ENCODE measurements around the gene PMEPA1. TPM values are rescaled to one million over a fixed set of nuclear protein-coding genes. Genes with fewer than 3 reads are reported as not detected.
"Not testable (repeated sequence)": the region's sequence is repeated elsewhere in the genome, so short reads cannot be mapped to it uniquely, and the experiment has no call there.

Gene PMEPA1
- total and polyA plus RNA-seq, 2 donors (not counting 1 experiment from before 2014, with no cell fraction given): 9.9 to 37.4 TPM

DNA sequence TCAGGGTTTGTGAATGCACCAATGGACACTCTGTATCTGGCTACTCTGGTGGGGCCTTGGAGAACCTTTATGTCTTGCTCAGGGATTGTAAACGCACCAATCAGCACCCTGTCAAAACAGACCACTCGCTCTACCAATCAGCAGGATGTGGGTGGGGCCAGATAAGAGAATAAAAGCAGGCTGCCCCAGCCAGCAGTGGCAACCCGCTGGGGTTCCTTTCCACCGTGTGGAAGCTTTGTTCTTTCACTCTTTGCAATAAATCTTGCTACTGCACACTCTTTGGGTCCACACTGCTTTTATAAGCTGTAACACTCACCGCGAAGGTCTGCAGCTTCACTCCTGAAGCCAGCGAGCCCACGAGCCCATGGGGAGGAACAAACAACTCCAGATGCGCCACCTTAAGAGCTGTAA is 80.3 kb downstream of the PMEPA1 start:
- not testable (repeated sequence) for H3K36me3 ChIP-seq (replicated peaks in 1 of 2; ENCODE audit: control extremely low read depth in 1 of 2, control insufficient read depth in 1 of 2, extremely low read depth in 1 of 2, insufficient read depth in 2 of 2, low read length in 1 of 2); H3K9me3 Mint-ChIP-seq (ENCODE audit: insufficient read depth); H3K27me3 ChIP-seq (replicated peaks in 1 of 4; ENCODE audit: control extremely low read depth in 1 of 4, control insufficient read depth in 3 of 4, insufficient read depth in 4 of 4, low read length in 3 of 4); H4K20me1 ChIP-seq (ENCODE audit: control insufficient read depth, insufficient read depth, low read length, poor library complexity, severe bottlenecking); ATAC-seq (ENCODE audit: low read depth)
- Mint-ChIP-seq H3K27me3 (peaks cover 14% of the 10 kb centered on the region), H3K4me3 (peak overlapping the region; percentile 87), H3K4me1 (peaks cover 41% of the 10 kb centered on the region), H3K27ac (peak overlapping the region; percentile 95)
- H2AFZ ChIP-seq (ENCODE audit: insufficient read depth, low read depth, low read length, poor library complexity, severe bottlenecking): peak overlapping the region; percentile 65
- peaks cover 0 to 20% (median 10%) of the 10 kb centered on the region in 3 donors for H3K9me3 ChIP-seq (ENCODE audit: control extremely low read depth in 1 of 3, control insufficient read depth in 2 of 3, insufficient read depth in 1 of 3, low read length in 2 of 3)
- ChIA-PET POLR2A (interaction anchor here (0.6 to 2.2 kb wide), 5 partner anchors 10 to 239 kb away, joined by 3 to 28 read pairs (median 4); partner anchors contain the start of genes RBM38 and ZBP1), CTCF (interaction anchor here (1.0 to 6.5 kb wide), 8 partner anchors 9 to 458 kb away, joined by 3 to 61 read pairs (median 8); partner anchors contain the start of gene ZBP1)
- H3K4me2 ChIP-seq (replicated peaks; ENCODE audit: low read depth, low read length, poor library complexity, severe bottlenecking): peak overlapping the region; percentile 74
- peak overlapping the region; percentile 78 to 81 for H3K27ac ChIP-seq (ENCODE audit: low read length in 2 of 2)
- H3K4me3 ChIP-seq (ENCODE audit: control extremely low read depth in 1 of 5, extremely low read depth in 1 of 5, insufficient read depth in 1 of 5, low read depth in 2 of 5, low read length in 4 of 5): peak overlapping the region; percentile 55 to 70 (median 62)
- WGBS (ENCODE audit: insufficient coverage): 11% methylated on average over 8 of the region's 9 CpGs
- intact Hi-C loops (cut with micrococcal nuclease): loop anchor here (2.0 to 10.0 kb wide), 2 partner anchors 51 to 135 kb away; no protein-coding TSS in a partner anchor
- H3K4me1 ChIP-seq (ENCODE audit: control insufficient read depth in 2 of 2, insufficient read depth in 2 of 2, low read length in 2 of 2): peaks cover 31 to 38% of the 10 kb centered on the region in 2 donors
- peaks cover 28% of the 10 kb centered on the region for H3K79me2 ChIP-seq (ENCODE audit: control insufficient read depth, insufficient read depth, low read length)
- H3K9ac ChIP-seq (ENCODE audit: low read length): peak overlapping the region; percentile 65
- DNase-seq: peak; percentile 53

GRCh38 chr20:57628962-57629308 is 80.9 kb downstream of the PMEPA1 start:
- CTCF ChIA-PET: interaction anchor here (1.0 to 6.5 kb wide), 8 partner anchors 8 to 458 kb away, joined by 3 to 61 read pairs (median 8); partner anchors contain the start of gene ZBP1

More at GRCh38 chr20:57628962-57629308, 80.9 kb downstream of the PMEPA1 start:
- not testable (repeated sequence) for ATAC-seq (ENCODE audit: low read depth); H3K27me3 ChIP-seq (replicated peaks in 1 of 4; ENCODE audit: control extremely low read depth in 1 of 4, control insufficient read depth in 3 of 4, insufficient read depth in 4 of 4, low read length in 3 of 4); H2AFZ ChIP-seq (ENCODE audit: insufficient read depth, low read depth, low read length, poor library complexity, severe bottlenecking); H3K9me3 Mint-ChIP-seq (ENCODE audit: insufficient read depth); DNase-seq; H3K36me3 ChIP-seq (replicated peaks in 1 of 2; ENCODE audit: control extremely low read depth in 1 of 2, control insufficient read depth in 1 of 2, extremely low read depth in 1 of 2, insufficient read depth in 2 of 2, low read length in 1 of 2); H4K20me1 ChIP-seq (ENCODE audit: control insufficient read depth, insufficient read depth, low read length, poor library complexity, severe bottlenecking)
- peaks cover 0 to 19% (median 10%) of the 10 kb centered on the region in 3 donors for H3K9me3 ChIP-seq (ENCODE audit: control extremely low read depth in 1 of 3, control insufficient read depth in 2 of 3, insufficient read depth in 1 of 3, low read length in 2 of 3)
- peak overlapping the region; percentile 65 for H3K9ac ChIP-seq (ENCODE audit: low read length)
- peak overlapping the region in 4 of 5 experiments; percentile 30 to 62 (median 57) for H3K4me3 ChIP-seq (ENCODE audit: control extremely low read depth in 1 of 5, extremely low read depth in 1 of 5, insufficient read depth in 1 of 5, low read depth in 2 of 5, low read length in 4 of 5)
- H3K4me1 ChIP-seq (ENCODE audit: control insufficient read depth in 2 of 2, insufficient read depth in 2 of 2, low read length in 2 of 2): peaks cover 31 to 38% of the 10 kb centered on the region in 2 donors
- whole genome bisulfite sequencing (ENCODE audit: insufficient coverage): 95% methylated on average over 9 of the region's 12 CpGs
- Mint-ChIP-seq H3K4me1 (peaks cover 41% of the 10 kb centered on the region), H3K4me3 (peak overlapping the region; percentile 87), H3K27me3 (peaks cover 14% of the 10 kb centered on the region), H3K27ac (peak overlapping the region; percentile 95)
- H3K79me2 ChIP-seq (ENCODE audit: control insufficient read depth, insufficient read depth, low read length): peaks cover 28% of the 10 kb centered on the region
- POLR2A ChIA-PET: interaction anchor here (1.7 to 2.2 kb wide), 3 partner anchors 9 to 52 kb away, joined by 4 to 28 read pairs (median 15); partner anchors contain the start of gene ZBP1
- H3K27ac ChIP-seq (ENCODE audit: low read length in 2 of 2): peak overlapping the region; percentile 78 to 81
- peak overlapping the region; percentile 60 for H3K4me2 ChIP-seq (replicated peaks; ENCODE audit: low read depth, low read length, poor library complexity, severe bottlenecking)
- intact Hi-C loops (cut with micrococcal nuclease): loop anchor here (1.0 to 10.0 kb wide), 4 partner anchors 9 to 680 kb away; partner anchors contain the start of genes RAB22A and ZBP1
